Measurements from ENCODE around the gene PSG7. TPM values are rescaled to one million over a fixed set of nuclear protein-coding genes. Genes with fewer than 3 reads are reported as not detected.
"Not testable (repeated sequence)": the region's sequence is repeated elsewhere in the genome, so short reads cannot be mapped to it uniquely, and the experiment has no call there.

Gene PSG7
- total RNA-seq (ENCODE audit: unreplicated experiment), result not detected
- long read RNA-seq, result 0 reads

- not testable (repeated sequence) for H3K4me1 Mint-ChIP-seq (ENCODE audit: low read depth, unreplicated experiment); H3K9me3 Mint-ChIP-seq (ENCODE audit: unreplicated experiment); H3K27me3 Mint-ChIP-seq (ENCODE audit: unreplicated experiment); H3K36me3 Mint-ChIP-seq (ENCODE audit: unreplicated experiment); H3K27ac Mint-ChIP-seq (ENCODE audit: unreplicated experiment); DNase-seq; H3K4me3 Mint-ChIP-seq (ENCODE audit: unreplicated experiment)
Measured at GRCh38 chr19:42937107-42937506, at the start of gene PSG7. Gene PSG7 (minus strand): TSS chr19:42937207. CDS start chr19:42937076, 131 bp downstream.

GRCh38 chr19:42985588-42985987 is 48.6 kb upstream of the PSG7 start:
- no peaks in the 10 kb centered on the region for H3K36me3 Mint-ChIP-seq (ENCODE audit: unreplicated experiment)
- no peak for DNase-seq
- no peaks in the 10 kb centered on the region for H3K4me1 Mint-ChIP-seq (ENCODE audit: low read depth, unreplicated experiment)
- H3K9me3 Mint-ChIP-seq (ENCODE audit: unreplicated experiment), result no peaks in the 10 kb centered on the region
- no peaks in the 10 kb centered on the region for H3K27me3 Mint-ChIP-seq (ENCODE audit: unreplicated experiment)
- no peak for TF ChIP-seq CTCF (IDR thresholded peaks at IDR 0.05; ENCODE audit: partially characterized antibody, unreplicated experiment)
- H3K4me3 Mint-ChIP-seq (ENCODE audit: unreplicated experiment), result no peak overlapping the region
- H3K27ac Mint-ChIP-seq (ENCODE audit: unreplicated experiment), result no peak overlapping the region

- H3K4me3 Mint-ChIP-seq (ENCODE audit: unreplicated experiment); H3K27ac Mint-ChIP-seq (ENCODE audit: unreplicated experiment); H3K27me3 Mint-ChIP-seq (ENCODE audit: unreplicated experiment); H3K4me1 Mint-ChIP-seq (ENCODE audit: low read depth, unreplicated experiment); H3K36me3 Mint-ChIP-seq (ENCODE audit: unreplicated experiment); H3K9me3 Mint-ChIP-seq (ENCODE audit: unreplicated experiment); DNase-seq: not testable (repeated sequence)
Measured at GRCh38 chr19:42982111-42982510, 45.1 kb upstream of the PSG7 start.

GRCh38 chr19:42971451-42971850 is 34.4 kb upstream of the PSG7 start:
- not testable (repeated sequence) for H3K4me3 Mint-ChIP-seq (ENCODE audit: unreplicated experiment); DNase-seq; H3K36me3 Mint-ChIP-seq (ENCODE audit: unreplicated experiment); H3K4me1 Mint-ChIP-seq (ENCODE audit: low read depth, unreplicated experiment); H3K9me3 Mint-ChIP-seq (ENCODE audit: unreplicated experiment); H3K27me3 Mint-ChIP-seq (ENCODE audit: unreplicated experiment); H3K27ac Mint-ChIP-seq (ENCODE audit: unreplicated experiment)

GRCh38 chr19:42965176-42965575 is 28.2 kb upstream of the PSG7 start:
- no peak for DNase-seq
- no peaks in the 10 kb centered on the region for H3K27me3 Mint-ChIP-seq (ENCODE audit: unreplicated experiment)
- H3K4me3 Mint-ChIP-seq (ENCODE audit: unreplicated experiment), result no peak overlapping the region
- H3K9me3 Mint-ChIP-seq (ENCODE audit: unreplicated experiment), result peaks cover 5% of the 10 kb centered on the region
- H3K4me1 Mint-ChIP-seq (ENCODE audit: low read depth, unreplicated experiment), result no peaks in the 10 kb centered on the region
- no peak overlapping the region for H3K27ac Mint-ChIP-seq (ENCODE audit: unreplicated experiment)
- no peaks in the 10 kb centered on the region for H3K36me3 Mint-ChIP-seq (ENCODE audit: unreplicated experiment)
- TF ChIP-seq CTCF (IDR thresholded peaks at IDR 0.05; ENCODE audit: partially characterized antibody, unreplicated experiment), result no peak

GRCh38 chr19:42961119-42961518 is 24.1 kb upstream of the PSG7 start:
- Mint-ChIP-seq H3K27ac (ENCODE audit: unreplicated experiment) (no peak overlapping the region), H3K9me3 (ENCODE audit: unreplicated experiment) (peaks cover 3% of the 10 kb centered on the region), H3K4me1 (ENCODE audit: low read depth, unreplicated experiment) (no peaks in the 10 kb centered on the region), H3K36me3 (ENCODE audit: unreplicated experiment) (no peaks in the 10 kb centered on the region), H3K4me3 (ENCODE audit: unreplicated experiment) (no peak overlapping the region), H3K27me3 (ENCODE audit: unreplicated experiment) (no peaks in the 10 kb centered on the region)
- TF ChIP-seq CTCF (IDR thresholded peaks at IDR 0.05; ENCODE audit: partially characterized antibody, unreplicated experiment), result no peak
- DNase-seq, result no peak

GRCh38 chr19:42952126-42952525 is 15.1 kb upstream of the PSG7 start:
- H3K36me3 Mint-ChIP-seq (ENCODE audit: unreplicated experiment); H3K4me1 Mint-ChIP-seq (ENCODE audit: low read depth, unreplicated experiment); H3K9me3 Mint-ChIP-seq (ENCODE audit: unreplicated experiment); DNase-seq; H3K4me3 Mint-ChIP-seq (ENCODE audit: unreplicated experiment); H3K27ac Mint-ChIP-seq (ENCODE audit: unreplicated experiment); H3K27me3 Mint-ChIP-seq (ENCODE audit: unreplicated experiment): not testable (repeated sequence)

- H3K27me3 Mint-ChIP-seq (ENCODE audit: unreplicated experiment); H3K36me3 Mint-ChIP-seq (ENCODE audit: unreplicated experiment); H3K4me1 Mint-ChIP-seq (ENCODE audit: low read depth, unreplicated experiment); H3K27ac Mint-ChIP-seq (ENCODE audit: unreplicated experiment); H3K4me3 Mint-ChIP-seq (ENCODE audit: unreplicated experiment); H3K9me3 Mint-ChIP-seq (ENCODE audit: unreplicated experiment); DNase-seq: not testable (repeated sequence)
Measured at GRCh38 chr19:42951476-42951875, 14.5 kb upstream of the PSG7 start.
